ENCODE data around the gene SYT6.

DNA sequence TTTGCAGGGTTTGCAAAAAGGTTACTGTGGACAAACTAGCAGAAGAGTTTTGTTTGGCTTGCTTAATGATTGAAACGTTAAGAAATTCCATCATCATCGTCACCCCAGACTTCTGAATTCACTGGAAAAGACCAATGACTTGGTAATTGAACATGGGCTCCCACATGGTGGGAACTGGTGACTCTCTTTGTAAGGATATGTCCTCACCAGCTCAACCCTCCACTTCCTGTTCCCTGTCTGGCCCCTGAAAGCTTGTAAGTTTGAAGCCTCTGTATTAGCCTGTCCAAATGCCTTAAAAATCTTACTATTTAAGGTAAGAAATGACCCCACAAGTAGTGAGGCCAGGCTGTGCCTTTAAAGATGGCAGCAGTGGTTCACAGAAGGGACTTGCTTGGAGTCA lies 9.7 kb downstream of the SYT6 start:
- no peak for TF ChIP-seq POLR2A (IDR thresholded peaks at IDR 0.05)
- TF ChIP-seq CTCF (IDR thresholded peaks at IDR 0.05) = no peak

All from thyroid gland (tissue), 4 donors.